Measurements from ENCODE around the gene PYGL. TPM values are rescaled to one million over a fixed set of nuclear protein-coding genes. Genes with fewer than 3 reads are reported as not detected.

Gene PYGL
- total and polyA plus RNA-seq, 2 experiments from 2014 or later: 36.6 to 59.0 TPM

GRCh38 chr14:50978888-50979287 is 34.6 kb upstream of the PYGL start:
- Histone ChIP-seq H3K36me3 (no peaks in the 10 kb centered on the region), H3K4me3 (no peak overlapping the region), H3K27ac (no peak overlapping the region), H3K9me3 (ENCODE audit: low read depth) (no peaks in the 10 kb centered on the region), H3K27me3 (no peaks in the 10 kb centered on the region), H3K4me1 (ENCODE audit: low read depth) (peaks cover 4% of the 10 kb centered on the region)
- TF ChIP-seq CTCF (IDR thresholded peaks at IDR 0.05; ENCODE audit: low read depth, low read length): no peak
- DNase-seq (ENCODE audit: low read depth in 1 of 2, low spot score in 1 of 2): no peak

DNA sequence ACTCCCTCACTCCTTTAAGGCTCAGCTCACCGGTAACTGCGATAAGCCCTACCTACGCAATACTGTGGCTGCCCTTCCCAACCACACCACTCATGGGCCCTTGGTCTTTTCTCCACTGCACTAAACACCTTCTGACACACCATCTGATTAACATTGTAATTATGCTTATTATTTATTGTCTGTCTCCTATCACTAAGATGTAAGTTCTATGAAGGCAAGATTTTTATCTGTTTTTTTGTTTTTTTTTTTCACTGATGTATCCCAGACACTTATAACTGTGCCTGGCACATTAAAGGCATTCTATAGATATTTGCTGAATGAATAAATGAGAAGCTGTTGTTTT is 34.2 kb upstream of the PYGL start:
- DNase-seq (ENCODE audit: low read depth in 1 of 2, low spot score in 1 of 2): no peak
- Histone ChIP-seq H3K4me1 (ENCODE audit: low read depth) (peaks cover 4% of the 10 kb centered on the region), H3K27ac (no peak overlapping the region), H3K36me3 (no peaks in the 10 kb centered on the region), H3K4me3 (no peak overlapping the region), H3K27me3 (no peaks in the 10 kb centered on the region), H3K9me3 (ENCODE audit: low read depth) (no peaks in the 10 kb centered on the region)
- TF ChIP-seq CTCF (IDR thresholded peaks at IDR 0.05; ENCODE audit: low read depth, low read length): no peak

GRCh38 chr14:50977863-50978528 is 33.7 kb upstream of the PYGL start:
- H3K27ac ChIP-seq: no peak overlapping the region
- no peak overlapping the region for H3K4me3 ChIP-seq
- no peak for TF ChIP-seq CTCF (IDR thresholded peaks at IDR 0.05; ENCODE audit: low read depth, low read length)
- no peaks in the 10 kb centered on the region for H3K27me3 ChIP-seq
- no peak for DNase-seq (ENCODE audit: low read depth in 1 of 2, low spot score in 1 of 2)
- H3K36me3 ChIP-seq: no peaks in the 10 kb centered on the region
- no peaks in the 10 kb centered on the region for H3K9me3 ChIP-seq (ENCODE audit: low read depth)
- H3K4me1 ChIP-seq (ENCODE audit: low read depth): peaks cover 4% of the 10 kb centered on the region

DNA sequence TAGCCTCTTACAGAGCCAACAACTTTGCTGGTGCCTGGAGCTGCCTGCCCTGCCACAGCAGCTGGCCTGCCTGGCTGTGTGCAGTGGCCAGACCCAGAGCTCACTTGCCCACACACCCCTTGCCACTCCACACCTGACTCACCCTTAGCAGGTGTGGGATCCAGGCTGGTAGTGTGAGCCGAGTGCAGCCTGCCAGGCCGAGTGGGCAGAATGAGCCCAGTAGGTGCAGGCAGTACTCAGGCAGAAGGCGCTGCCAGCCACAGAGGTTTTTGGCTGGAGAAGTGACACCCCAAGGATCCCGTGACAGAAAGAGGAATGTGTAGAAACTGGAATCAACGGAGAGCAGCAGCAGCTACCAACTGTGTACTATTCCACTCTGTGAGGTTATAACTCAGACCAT is 29.8 kb upstream of the PYGL start:
- Histone ChIP-seq H3K4me3 (no peak overlapping the region), H3K4me1 (ENCODE audit: low read depth) (no peaks in the 10 kb centered on the region), H3K36me3 (no peaks in the 10 kb centered on the region), H3K27ac (no peak overlapping the region), H3K27me3 (no peaks in the 10 kb centered on the region), H3K9me3 (ENCODE audit: low read depth) (no peaks in the 10 kb centered on the region)
- no peak for TF ChIP-seq CTCF (IDR thresholded peaks at IDR 0.05; ENCODE audit: low read depth, low read length)
- no peak for DNase-seq (ENCODE audit: low read depth in 1 of 2, low spot score in 1 of 2)

DNA sequence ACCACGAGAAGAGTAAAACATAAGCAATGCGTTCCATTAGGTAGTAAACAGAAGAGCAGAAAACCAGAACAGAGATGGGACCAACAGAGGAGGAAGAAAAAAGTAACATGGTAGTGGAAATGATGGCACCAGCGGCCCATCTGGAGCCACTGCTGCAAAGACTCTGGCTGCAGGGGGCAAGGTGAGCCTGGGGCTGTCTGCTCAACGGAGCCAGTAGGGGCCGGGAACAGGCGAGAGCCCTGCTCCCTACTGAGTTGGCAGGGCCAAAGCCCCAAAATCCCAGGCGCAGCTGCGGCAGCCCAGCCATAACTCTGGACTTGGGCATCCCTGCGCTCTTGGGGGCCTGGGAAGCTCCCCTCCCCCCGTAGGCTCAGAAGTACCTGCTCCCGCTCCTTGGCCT is 28.5 kb upstream of the PYGL start:
- no peaks in the 10 kb centered on the region for H3K4me1 ChIP-seq (ENCODE audit: low read depth)
- DNase-seq (ENCODE audit: low read depth in 1 of 2, low spot score in 1 of 2): no peak
- H3K27ac ChIP-seq: no peak overlapping the region
- no peaks in the 10 kb centered on the region for H3K9me3 ChIP-seq (ENCODE audit: low read depth)
- TF ChIP-seq CTCF (IDR thresholded peaks at IDR 0.05; ENCODE audit: low read depth, low read length): no peak
- no peaks in the 10 kb centered on the region for H3K27me3 ChIP-seq
- no peak overlapping the region for H3K4me3 ChIP-seq
- no peaks in the 10 kb centered on the region for H3K36me3 ChIP-seq

All from cardiac muscle cell (in vitro differentiated cells and primary cell).